ENCODE results near the gene AMBRA1. TPM values are rescaled to one million over a fixed set of nuclear protein-coding genes. Genes with fewer than 3 reads are reported as not detected.

The AMBRA1 gene
- polyA plus RNA-seq, 3 donors: 26.6 to 27.4 (median 27.1) TPM

GRCh38 chr11:46475051-46475925 lies 118.5 kb downstream of the AMBRA1 start:
- DNase-seq: no peak

GRCh38 chr11:46472662-46472994 lies 121.2 kb downstream of the AMBRA1 start:
- no peak for DNase-seq

GRCh38 chr11:46471943-46472661 lies 121.7 kb downstream of the AMBRA1 start:
- DNase-seq: no peak

GRCh38 chr11:46469926-46470325 lies 123.9 kb downstream of the AMBRA1 start:
- DNase-seq: no peak

GRCh38 chr11:46465683-46466082 lies 128.1 kb downstream of the AMBRA1 start:
- no peak for DNase-seq

GRCh38 chr11:46463701-46464421 lies 130.0 kb downstream of the AMBRA1 start:
- DNase-seq: no peak

- DNase-seq: no peak
These were observed 132.3 kb downstream of the AMBRA1 start for GRCh38 chr11:46461461-46461927.

GRCh38 chr11:46458491-46458890 lies 135.3 kb downstream of the AMBRA1 start:
- no peak for DNase-seq

- no peak for DNase-seq
These were observed 136.0 kb downstream of the AMBRA1 start for GRCh38 chr11:46457659-46458424.

- no peak for DNase-seq
These were observed 136.8 kb downstream of the AMBRA1 start for GRCh38 chr11:46457021-46457420.

GRCh38 chr11:46456269-46457001 lies 137.4 kb downstream of the AMBRA1 start:
- DNase-seq: no peak

GRCh38 chr11:46455834-46456233 lies 138.0 kb downstream of the AMBRA1 start:
- no peak for DNase-seq

- DNase-seq: no peak
These were observed 140.8 kb downstream of the AMBRA1 start for GRCh38 chr11:46452918-46453517.

GRCh38 chr11:46451759-46452158 lies 142.1 kb downstream of the AMBRA1 start:
- DNase-seq: no peak

- DNase-seq: no peak
These were observed 142.9 kb downstream of the AMBRA1 start for GRCh38 chr11:46450846-46451477.

GRCh38 chr11:46447544-46447943 lies 146.3 kb downstream of the AMBRA1 start:
- no peak for DNase-seq

GRCh38 chr11:46445920-46446771 lies 147.7 kb downstream of the AMBRA1 start:
- peak; percentile 19 for DNase-seq

GRCh38 chr11:46445192-46445919 lies 148.5 kb downstream of the AMBRA1 start:
- no peak for DNase-seq

Data from renal pelvis (tissue), 4 donors.